HepG2 (cell line): ENCODE data around the gene ADAM10. TPM values are rescaled to one million over a fixed set of nuclear protein-coding genes. Genes with fewer than 3 reads are reported as not detected.

Experiments
- ATAC-seq: fragments of 200-7000 bp; cut with Tn5 transposase; 3 replicates; pipeline ENCODE4 v1.9.1; 2020; ENCODE audit warnings: mild to moderate bottlenecking, moderate library complexity
- BruUV-seq: library from RNA; stranded (reverse); fragments of 400-500 nt; replicated peaks from 2 replicates; lab custom pipeline; 2021; lab: Mats Ljungman, UMichigan
- CTCF ChIA-PET: fragments of 300-600 bp; formaldehyde crosslinking; extraction: SDS; loops from one replicate; lab custom pipeline; 2021; ENCODE audit warnings: low total read pairs, inconsistent platforms, low intra/inter-chr PET ratio; lab: Yijun Ruan, JAX
- POLR2A ChIA-PET: fragments of 350-600 bp; sonication (Branson Sonifier 250); formaldehyde crosslinking; loops from one replicate; lab custom pipeline; 2020; ENCODE audit warnings: antibody characterized with exemption, inconsistent platforms; lab: Yijun Ruan, JAX
- DNase-seq: peaks from one replicate; pipeline ENCODE4 v3.0.0-alpha.2; 2015; ENCODE audit warnings: low spot score
- FAIRE-seq: peaks from 3 replicates; lab custom pipeline; 2011; peaks lifted over from hg19 to GRCh38; lab: Jason Lieb, UNC
- H2AFZ ChIP-seq: one replicate; pipeline ENCODE4 v1.6.1; 2011; ENCODE audit warnings: low read length, inconsistent platforms
- H3K27ac ChIP-seq: fragments of 300-600 bp; 3 replicates; pipeline ENCODE4 v1.8.0; 2011; ENCODE audit warnings: mixed run types, mild to moderate bottlenecking, mixed read lengths, low read length, inconsistent platforms; ENCODE audit not compliant: insufficient read depth; ENCODE audit errors: extremely low read length
- H3K27me3 ChIP-seq, 2 experiments: fragments of 200-600 bp in 1 of 2; 2 replicates in 1 of 2; 3 replicates in 1 of 2; pipeline versions ENCODE4 v1.6.0 to v1.8.0; 2011; ENCODE audit warnings: low read length in 2 of 2, mild to moderate bottlenecking in 2 of 2, moderate library complexity in 2 of 2, inconsistent platforms in 1 of 2; ENCODE audit not compliant: insufficient read depth in 2 of 2, control insufficient read depth in 1 of 2
- H3K36me3 ChIP-seq, 2 experiments: fragments of 200-600 bp in 1 of 2; replicated peaks in 1 of 2; 2 replicates in 1 of 2; 3 replicates in 1 of 2; pipeline versions ENCODE4 v1.5.1 to v1.8.0; 2011; ENCODE audit warnings: low read length in 2 of 2, inconsistent platforms in 1 of 2; ENCODE audit not compliant: insufficient read depth in 2 of 2, control insufficient read depth in 1 of 2
- H3K4me1 ChIP-seq: 2 replicates; pipeline ENCODE4 v1.5.1; 2012; ENCODE audit warnings: low read length, inconsistent platforms; ENCODE audit not compliant: insufficient read depth
- H3K4me2 ChIP-seq: 2 replicates; pipeline ENCODE4 v1.6.0; 2011; ENCODE audit warnings: low read depth, low read length, inconsistent platforms
- H3K4me3 ChIP-seq, 3 experiments: fragments of 200-600 bp in 1 of 3; sonication (generic), shearing (Covaris generic) in 1 of 3; replicated peaks in 1 of 3; 2 replicates each; pipeline ENCODE4 v1.5.1; 2011 to 2016; ENCODE audit warnings: low read length in 3 of 3, inconsistent platforms in 2 of 3, low read depth in 2 of 3, mild to moderate bottlenecking in 2 of 3, control low read depth in 1 of 3, mixed read lengths in 1 of 3; ENCODE audit not compliant: insufficient read depth in 1 of 3
- H3K79me2 ChIP-seq: one replicate; pipeline ENCODE4 v1.6.1; 2011; ENCODE audit warnings: low read length, inconsistent platforms; ENCODE audit not compliant: insufficient read depth
- H3K9ac ChIP-seq: 2 replicates; pipeline ENCODE4 v1.6.0; 2011; ENCODE audit warnings: mild to moderate bottlenecking, low read depth, low read length, inconsistent platforms; ENCODE audit not compliant: insufficient read depth
- H3K9me3 ChIP-seq: 2 replicates; pipeline ENCODE4 v1.5.1; 2012; ENCODE audit warnings: mild to moderate bottlenecking, low read length
- H4K20me1 ChIP-seq: 2 replicates; pipeline ENCODE4 v1.6.0; 2011; ENCODE audit warnings: inconsistent platforms, mild to moderate bottlenecking, low read length, moderate library complexity; ENCODE audit not compliant: insufficient read depth
- ARID4A ChIP-seq: sonication (generic); formaldehyde crosslinking; IDR thresholded peaks from 2 replicates; pipeline ENCODE4 v1.5.0; 2020; ENCODE audit warnings: mild to moderate bottlenecking, missing genetic modification reagents, borderline replicate concordance
- CBX5 ChIP-seq: sonication (generic); formaldehyde crosslinking; IDR thresholded peaks from 2 replicates; pipeline ENCODE4 v1.4.0; 2020; ENCODE audit warnings: missing genetic modification reagents, borderline replicate concordance
- HDAC6 ChIP-seq: fragments of 200-600 bp; sonication (generic); IDR thresholded peaks from 2 replicates; pipeline ENCODE4 v1.7.0; 2017; ENCODE audit warnings: mild to moderate bottlenecking, antibody characterized with exemption, low read length, low read depth
- HMGXB3 ChIP-seq: sonication (generic); formaldehyde crosslinking; IDR thresholded peaks from 2 replicates; pipeline ENCODE4 v1.4.0; 2020; ENCODE audit warnings: missing genetic modification reagents, borderline replicate concordance
- NFE2L2 ChIP-seq: fragments of 150-350 bp; IDR thresholded peaks from 2 replicates; pipeline ENCODE4 v1.6.1; 2014; ENCODE audit warnings: low read length
- PAF1 ChIP-seq: IDR thresholded peaks from 2 replicates; pipeline ENCODE4 v1.6.1; 2016; ENCODE audit warnings: missing genetic modification reagents, missing compliant biosample characterization
- STAT6 ChIP-seq: sonication (generic); formaldehyde crosslinking; IDR thresholded peaks from 2 replicates; pipeline ENCODE4 v1.4.0; 2020; ENCODE audit warnings: missing genetic modification reagents, mild to moderate bottlenecking, borderline replicate concordance
- TAF1 ChIP-seq: sonication (generic); formaldehyde crosslinking; IDR thresholded peaks from 2 replicates; pipeline ENCODE4 v1.4.0; 2020; ENCODE audit warnings: missing genetic modification reagents
- ZNF446 ChIP-seq: sonication (generic); formaldehyde crosslinking; IDR thresholded peaks from 2 replicates; pipeline ENCODE4 v1.5.0; 2020; ENCODE audit warnings: mild to moderate bottlenecking, missing genetic modification reagents
- ZNF564 ChIP-seq: sonication (generic); formaldehyde crosslinking; IDR thresholded peaks from 2 replicates; pipeline ENCODE4 v1.8.1; 2023; ENCODE audit warnings: mild to moderate bottlenecking, missing genetic modification reagents
- ZNF883 ChIP-seq: sonication (generic); formaldehyde crosslinking; IDR thresholded peaks from 2 replicates; pipeline ENCODE4 v1.5.1; 2020; ENCODE audit warnings: mild to moderate bottlenecking, missing genetic modification reagents; ENCODE audit errors: not compliant biosample characterization
- WGBS: methylation state at CpG from one replicate; pipeline ENCODE4 v1.1.6; 2017; ENCODE audit warnings: low lambda C conversion rate; 5-methylcytosine and 5-hydroxymethylcytosine counted together
- in situ Hi-C: cut with HindIII; loops from 2 replicates; pipeline ENCODE4 v1.10.0; 2017; ENCODE audit warnings: low pct_unique_long_range_greater_than_20kb; ENCODE audit not compliant: extremely low pct_ligation_motif_present
- intact Hi-C: fragments of 100-400 bp; cut with micrococcal nuclease; formaldehyde crosslinking; loops from one replicate; pipeline ENCODE4 v1.10.0; 2022; ENCODE audit not compliant: unreplicated experiment
- polyA plus RNA-seq, 8 experiments: library from polyadenylated mRNA; depleted of rRNA in 3 of 8; stranded (reverse) in 7 of 8; unstranded in 1 of 8; fragments of >200 nt; fragmentation: Illumina TruSeq in 4 of 8; extraction: Trizol in 4 of 8; gene quantifications; 2 replicates each; pipeline versions ENCODE4 v1.2.1 to v1.2.3, GENCODE V29; 2011 to 2016; ENCODE audit warnings: low read depth in 4 of 8, missing spikeins in 1 of 8, mixed read lengths in 1 of 8; ENCODE audit not compliant: insufficient read depth in 1 of 8
- total RNA-seq, 5 experiments: library from RNA; depleted of rRNA; stranded (reverse); fragments of >200 nt; fragmentation: Illumina TruSeq; extraction: Trizol; gene quantifications; 2 replicates each; pipeline ENCODE4 v1.2.3, GENCODE V29; 2016; ENCODE audit warnings: low read depth in 1 of 5

The ADAM10 gene
- total and polyA plus RNA-seq, 2 of the 13 experiments (the other 11 are each of a cell fraction or from before 2014, with no cell fraction given), result 92.7 to 125 TPM

DNA sequence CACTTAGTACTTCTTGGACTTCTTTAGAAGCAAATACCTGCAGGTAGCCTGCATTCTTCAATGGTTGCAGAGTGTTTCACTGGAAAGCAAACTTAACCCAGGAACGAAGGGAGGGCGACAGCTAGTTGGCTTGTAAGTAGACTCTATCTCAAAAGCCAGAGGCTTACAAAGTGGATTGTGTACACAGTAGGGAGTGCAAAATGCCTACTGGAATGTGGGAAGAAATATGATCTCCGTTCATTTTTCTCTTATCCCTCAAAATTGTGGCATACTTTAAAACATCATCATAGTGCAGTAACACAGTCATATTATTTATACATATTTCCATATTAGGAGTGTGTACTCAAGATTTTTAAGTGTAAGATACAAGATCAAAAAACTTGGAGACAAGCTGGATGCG is 162.0 kb downstream of the ADAM10 start:
- ChIA-PET POLR2A (no interaction called here), CTCF (no interaction called here)
- ATAC-seq (no peak), DNase-seq (no peak), FAIRE-seq (no peak)
- no peak overlapping the region for H3K4me3 ChIP-seq
- H3K27me3 ChIP-seq, result no peaks in the 10 kb centered on the region
- no peak overlapping the region for H2AFZ ChIP-seq
- H3K36me3 ChIP-seq, result no peaks in the 10 kb centered on the region
- WGBS, result 87% methylated on average over 4 of the region's 4 CpGs
- no TSS peak for BruUV-seq
- H3K9ac ChIP-seq, result no peak overlapping the region
- no peak overlapping the region for H3K27ac ChIP-seq
- no peak overlapping the region for H3K4me2 ChIP-seq
- intact Hi-C loops, result no loop called here
- no peaks in the 10 kb centered on the region for H4K20me1 ChIP-seq
- in situ Hi-C loops, result no loop called here
- no peaks in the 10 kb centered on the region for H3K9me3 ChIP-seq
- no peaks in the 10 kb centered on the region for H3K79me2 ChIP-seq
- TF ChIP-seq NFE2L2 (no peak), ZNF446 (CRISPR knock-in tag) (no peak), ZNF883 (CRISPR knock-in tag) (no peak), ZNF564 (CRISPR knock-in tag) (no peak), HDAC6 (no peak), CBX5 (CRISPR knock-in tag) (no peak), ARID4A (CRISPR knock-in tag) (no peak), STAT6 (CRISPR knock-in tag) (no peak), HMGXB3 (CRISPR knock-in tag) (no peak), TAF1 (CRISPR knock-in tag) (no peak), PAF1 (CRISPR knock-in tag) (no peak)
- no peaks in the 10 kb centered on the region for H3K4me1 ChIP-seq
